Lower leg skin (tissue), 3 donors: ENCODE results near the gene ATP1A4.

ENCODE experiments used
- POLR2A ChIP-seq, 2 donors: fragments of 450-650 bp; IDR thresholded peaks; one replicate each; pipeline ENCODE4 v1.6.1; 2016 to 2017; ENCODE audit warnings: antibody characterized with exemption in 2 of 2, mild to moderate bottlenecking in 1 of 2, moderate library complexity in 1 of 2
- TF ChIP-seq, protein P1 (sequence below), 3 donors: fragments of 450-650 bp; IDR thresholded peaks; one replicate each; pipeline ENCODE4 v1.5.1; 2016; ENCODE audit warnings: antibody characterized with exemption in 3 of 3, mild to moderate bottlenecking in 3 of 3, moderate library complexity in 2 of 3

GRCh38 chr1:160171980-160172379 is 20.6 kb downstream of the ATP1A4 start:
- no peak for TF ChIP-seq POLR2A (IDR thresholded peaks at IDR 0.05)
- TF ChIP-seq, protein P1, sequence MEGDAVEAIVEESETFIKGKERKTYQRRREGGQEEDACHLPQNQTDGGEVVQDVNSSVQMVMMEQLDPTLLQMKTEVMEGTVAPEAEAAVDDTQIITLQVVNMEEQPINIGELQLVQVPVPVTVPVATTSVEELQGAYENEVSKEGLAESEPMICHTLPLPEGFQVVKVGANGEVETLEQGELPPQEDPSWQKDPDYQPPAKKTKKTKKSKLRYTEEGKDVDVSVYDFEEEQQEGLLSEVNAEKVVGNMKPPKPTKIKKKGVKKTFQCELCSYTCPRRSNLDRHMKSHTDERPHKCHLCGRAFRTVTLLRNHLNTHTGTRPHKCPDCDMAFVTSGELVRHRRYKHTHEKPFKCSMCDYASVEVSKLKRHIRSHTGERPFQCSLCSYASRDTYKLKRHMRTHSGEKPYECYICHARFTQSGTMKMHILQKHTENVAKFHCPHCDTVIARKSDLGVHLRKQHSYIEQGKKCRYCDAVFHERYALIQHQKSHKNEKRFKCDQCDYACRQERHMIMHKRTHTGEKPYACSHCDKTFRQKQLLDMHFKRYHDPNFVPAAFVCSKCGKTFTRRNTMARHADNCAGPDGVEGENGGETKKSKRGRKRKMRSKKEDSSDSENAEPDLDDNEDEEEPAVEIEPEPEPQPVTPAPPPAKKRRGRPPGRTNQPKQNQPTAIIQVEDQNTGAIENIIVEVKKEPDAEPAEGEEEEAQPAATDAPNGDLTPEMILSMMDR (IDR thresholded peaks at IDR 0.05): no peak
